GM18511 (cell line): ENCODE measurements around the gene EIF1AX.
"Not testable (repeated sequence)": the region's sequence is repeated elsewhere in the genome, so short reads cannot be mapped to it uniquely, and the experiment has no call there.

Source experiments
- ATAC-seq: cut with Tn5 transposase; IDR thresholded peaks from one replicate; pipeline ENCODE4 v1.9.1; 2021; ENCODE audit warnings: mild to moderate bottlenecking, moderate library complexity; ENCODE audit not compliant: unreplicated experiment

EIF1AX gene

GRCh38 chrX:20141281-20142220 is at the start of gene EIF1AX:
EIF1AX (minus strand) TSS chrX:20141838; CDS start chrX:20141640, 198 bp downstream.
- ATAC-seq, result peak; percentile 97

GRCh38 chrX:20189171-20189570 is 47.5 kb upstream of the EIF1AX start:
- ATAC-seq, result no peak

GRCh38 chrX:20181598-20182329 is 40.1 kb upstream of the EIF1AX start:
- ATAC-seq, result no peak

- ATAC-seq, result no peak
These were observed 35.5 kb upstream of the EIF1AX start for GRCh38 chrX:20177093-20177492.

- ATAC-seq, result no peak
These were observed 32.2 kb upstream of the EIF1AX start for GRCh38 chrX:20173856-20174255.

GRCh38 chrX:20173313-20173712 is 31.7 kb upstream of the EIF1AX start:
- no peak for ATAC-seq

GRCh38 chrX:20171887-20172286 is 30.2 kb upstream of the EIF1AX start:
- ATAC-seq, result no peak

GRCh38 chrX:20162516-20162915 is 20.9 kb upstream of the EIF1AX start:
- not testable (repeated sequence) for ATAC-seq

- no peak for ATAC-seq
These were observed 18.3 kb upstream of the EIF1AX start for GRCh38 chrX:20159797-20160385.

- no peak for ATAC-seq
These were observed 10.1 kb upstream of the EIF1AX start for GRCh38 chrX:20151689-20152088.

- ATAC-seq, result no peak
These were observed 7.7 kb upstream of the EIF1AX start for GRCh38 chrX:20149326-20149725.

GRCh38 chrX:20147561-20147960 is 5.9 kb upstream of the EIF1AX start:
- ATAC-seq, result no peak

GRCh38 chrX:20144491-20144890 is 2.9 kb upstream of the EIF1AX start:
- ATAC-seq, result no peak

GRCh38 chrX:20143561-20143960 is 1.9 kb upstream of the EIF1AX start:
- no peak for ATAC-seq

- ATAC-seq, result no peak
These were observed 1.5 kb upstream of the EIF1AX start for GRCh38 chrX:20143111-20143510.

GRCh38 chrX:20140420-20140819 is 1.2 kb downstream of the EIF1AX start:
- no peak for ATAC-seq

- ATAC-seq, result no peak
These were observed 1.7 kb downstream of the EIF1AX start for GRCh38 chrX:20139966-20140365.

- no peak for ATAC-seq
These were observed 5.7 kb downstream of the EIF1AX start for GRCh38 chrX:20135944-20136343.

- no peak for ATAC-seq
These were observed 9.0 kb downstream of the EIF1AX start for GRCh38 chrX:20132666-20133065.

GRCh38 chrX:20130357-20130756 is 11.3 kb downstream of the EIF1AX start:
- no peak for ATAC-seq

- no peak for ATAC-seq
These were observed 12.1 kb downstream of the EIF1AX start for GRCh38 chrX:20129547-20129946.

- ATAC-seq, result no peak
These were observed 13.0 kb downstream of the EIF1AX start for GRCh38 chrX:20128670-20129069.
